ENCODE measurements around the gene RASA3. TPM values are rescaled to one million over a fixed set of nuclear protein-coding genes. Genes with fewer than 3 reads are reported as not detected.
A peak's percentile ranks its signal among the peaks of the same experiment; 100 is the strongest.
"Not testable (repeated sequence)": the region's sequence is repeated elsewhere in the genome, so short reads cannot be mapped to it uniquely, and the experiment has no call there.

Gene RASA3
- polyA plus RNA-seq, 1 donor from 2014 or later: 52.8 TPM

DNA sequence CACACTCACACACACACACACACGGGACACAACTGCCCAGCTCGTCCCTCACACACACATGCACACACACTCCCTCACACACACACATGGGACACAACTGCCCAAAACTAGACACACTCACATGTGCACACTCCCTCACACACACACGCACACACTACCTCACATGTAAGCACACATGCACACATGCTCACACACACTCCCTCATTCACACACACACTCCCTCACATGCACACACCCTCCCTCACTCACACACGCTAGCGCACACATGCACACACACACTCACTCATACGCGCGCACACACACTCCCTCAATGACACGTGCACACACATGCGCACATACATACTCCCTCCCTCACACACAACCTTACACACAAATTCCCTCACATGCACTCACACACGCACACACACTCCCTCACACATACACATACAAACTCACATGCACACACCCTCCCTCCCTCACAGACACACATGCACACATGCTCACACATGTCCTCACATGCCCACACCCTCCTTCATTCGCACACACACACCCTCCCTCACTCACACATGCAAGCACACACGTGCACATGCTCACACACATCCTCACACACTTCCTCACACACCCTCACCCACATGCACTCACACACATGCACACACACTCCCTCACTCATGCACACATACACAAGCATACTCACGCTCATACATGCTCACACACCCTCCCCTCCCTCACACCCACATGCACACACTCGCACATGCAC, 9.0 kb upstream of the RASA3 start:
- Mint-ChIP-seq H3K9me3 (no peaks in the 10 kb centered on the region), H3K27ac (no peak overlapping the region), H3K4me3 (no peak overlapping the region), H3K27me3 (peaks cover 3% of the 10 kb centered on the region), H3K4me1 (peaks cover 6 to 20% (median 18%) of the 10 kb centered on the region in 3 donors), H3K36me3 (no peaks in the 10 kb centered on the region)

- peaks cover 2% of the 10 kb centered on the region for H3K27me3 Mint-ChIP-seq
- no peak overlapping the region for H3K4me3 Mint-ChIP-seq
- H3K27ac Mint-ChIP-seq: no peak overlapping the region
- no peaks in the 10 kb centered on the region for H3K36me3 Mint-ChIP-seq
- no peaks in the 10 kb centered on the region for H3K9me3 Mint-ChIP-seq
- peaks cover 4 to 15% (median 14%) of the 10 kb centered on the region in 3 donors for H3K4me1 Mint-ChIP-seq
These were observed 8.5 kb upstream of the RASA3 start for GRCh38 chr13:114140906-114141250.

DNA sequence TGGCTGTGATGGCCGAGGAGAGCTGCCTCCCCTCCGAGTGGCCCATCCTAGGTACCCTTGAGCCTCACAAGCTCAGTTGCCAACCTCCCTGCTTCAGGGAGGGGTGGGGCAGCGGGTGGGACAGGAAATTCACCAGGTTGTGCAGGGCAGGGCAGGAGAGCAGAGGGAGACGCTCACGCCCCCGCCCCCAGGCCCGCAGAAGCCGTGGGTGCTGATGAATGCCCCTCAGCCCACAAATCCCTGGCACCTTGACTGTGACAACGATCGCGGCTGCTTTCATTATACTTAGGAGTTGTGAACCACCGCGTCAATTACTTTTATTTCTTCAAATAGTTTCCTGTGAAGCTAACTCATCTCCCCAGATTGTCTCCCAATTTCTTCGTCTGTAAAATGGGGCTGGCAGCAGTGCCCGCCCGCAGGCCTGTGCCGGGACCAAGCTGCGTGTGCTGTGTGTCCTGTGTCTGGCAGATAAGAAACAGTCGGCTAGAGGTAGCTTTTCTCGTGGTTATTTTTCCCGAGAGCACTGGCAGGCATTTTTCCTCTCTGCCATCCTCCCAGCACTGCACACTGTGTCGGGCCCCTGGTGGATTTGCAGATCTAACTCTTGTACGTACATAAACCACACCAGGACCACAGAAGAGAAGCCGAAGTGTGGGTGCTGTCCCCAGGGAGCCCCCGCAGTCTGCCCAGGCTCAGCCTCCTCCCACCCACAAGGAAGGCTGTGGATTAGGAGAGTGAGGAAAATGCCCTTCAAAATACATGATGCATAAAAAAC, 7.9 kb upstream of the RASA3 start:
- no peaks in the 10 kb centered on the region for H3K27me3 Mint-ChIP-seq
- peaks cover 4 to 10% (median 9%) of the 10 kb centered on the region in 3 donors for H3K4me1 Mint-ChIP-seq
- no peaks in the 10 kb centered on the region for H3K36me3 Mint-ChIP-seq
- no peak overlapping the region for H3K4me3 Mint-ChIP-seq
- no peaks in the 10 kb centered on the region for H3K9me3 Mint-ChIP-seq
- H3K27ac Mint-ChIP-seq: no peak overlapping the region

DNA sequence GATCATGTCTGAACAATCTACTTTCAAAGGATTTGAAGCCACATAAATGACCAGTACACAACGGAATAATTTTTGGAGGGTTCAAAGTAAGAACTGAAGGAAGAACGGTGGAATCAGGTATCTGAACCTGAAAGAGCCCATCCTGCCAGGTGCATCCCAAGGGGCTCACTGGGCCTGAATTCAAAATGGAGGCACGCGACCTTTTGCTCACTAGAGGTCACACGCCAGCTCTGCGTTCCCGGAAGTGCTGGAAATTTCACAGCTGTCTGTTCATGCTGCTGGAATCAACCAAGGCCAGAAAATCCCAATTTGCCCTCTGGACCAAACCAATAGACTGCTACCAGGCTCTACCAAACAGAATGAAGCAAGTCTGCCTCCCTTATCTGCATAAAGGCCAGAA, 4.2 kb upstream of the RASA3 start:
- H3K27ac Mint-ChIP-seq: peak overlapping the region in 1 of 3 donors; percentile 54
- H3K36me3 Mint-ChIP-seq: no peaks in the 10 kb centered on the region
- no peaks in the 10 kb centered on the region for H3K27me3 Mint-ChIP-seq
- peaks cover 10 to 16% (median 14%) of the 10 kb centered on the region in 3 donors for H3K4me1 Mint-ChIP-seq
- H3K4me3 Mint-ChIP-seq: peak overlapping the region in 1 of 4 donors; percentile 39
- peaks cover 0 to 1% (median 0%) of the 10 kb centered on the region in 3 donors for H3K9me3 Mint-ChIP-seq

DNA sequence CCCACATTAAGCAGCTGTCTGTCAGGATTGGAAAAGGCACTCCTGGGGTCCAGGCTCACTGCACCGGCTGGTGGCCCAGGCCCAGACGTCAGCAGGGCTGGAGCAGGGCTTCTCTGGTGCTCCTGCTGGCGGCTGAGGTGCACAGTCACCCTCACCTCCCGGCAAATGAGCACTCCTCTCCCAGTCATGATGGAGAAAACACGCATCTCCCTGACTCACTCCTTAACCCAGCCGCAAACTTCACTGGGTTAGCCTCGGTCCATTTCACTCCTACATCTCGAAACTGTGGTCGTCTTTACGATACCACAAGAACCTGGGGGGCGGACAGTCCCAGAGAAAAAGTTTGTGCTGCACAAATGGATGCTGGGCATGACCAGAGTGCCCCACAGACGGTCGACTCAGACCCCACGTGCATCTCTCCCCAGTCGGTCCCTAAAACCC, 3.3 kb upstream of the RASA3 start:
- Mint-ChIP-seq H3K27me3 (no peaks in the 10 kb centered on the region), H3K27ac (peak overlapping the region in 2 of 3 donors; percentile 1 to 31), H3K9me3 (peaks cover 0 to 1% (median 0%) of the 10 kb centered on the region in 3 donors), H3K4me3 (peak overlapping the region in 1 of 4 donors; percentile 39), H3K4me1 (peaks cover 14 to 19% (median 14%) of the 10 kb centered on the region in 3 donors), H3K36me3 (no peaks in the 10 kb centered on the region)

DNA sequence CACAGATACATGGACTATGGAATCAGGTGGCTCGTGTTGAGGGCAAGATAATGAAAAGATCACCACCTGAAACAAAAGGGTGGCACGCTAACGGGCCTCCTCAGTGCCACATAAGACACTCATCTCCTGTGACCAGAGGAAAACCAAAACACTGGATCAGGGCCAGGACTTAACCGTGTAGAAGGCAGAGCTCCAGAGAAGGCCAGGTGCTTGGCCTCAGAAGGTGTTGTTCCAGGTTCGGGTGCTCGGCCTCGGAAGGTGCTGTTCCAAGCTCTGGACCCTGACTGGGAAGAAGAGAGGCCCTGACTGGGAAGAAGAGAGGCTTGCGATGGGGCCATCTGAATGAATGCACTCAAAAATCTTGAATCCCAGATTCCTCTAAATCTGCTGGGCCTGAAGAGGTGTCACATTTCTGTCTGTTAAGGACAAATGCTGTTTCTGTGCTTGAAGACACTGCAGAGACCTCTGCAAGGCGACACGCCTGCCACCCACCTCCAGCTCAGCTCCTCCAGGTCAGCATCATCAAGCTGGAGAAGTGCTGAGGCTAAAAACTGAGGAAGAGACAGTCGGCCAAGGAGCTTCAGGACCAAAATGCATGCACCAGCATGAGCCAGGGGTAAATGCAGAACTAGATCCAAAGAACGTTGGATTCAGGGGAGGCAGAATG, 2.7 kb upstream of the RASA3 start:
- Mint-ChIP-seq H3K27ac (peak overlapping the region in 2 of 3 donors; percentile 1 to 67), H3K36me3 (no peaks in the 10 kb centered on the region), H3K27me3 (no peaks in the 10 kb centered on the region), H3K9me3 (peaks cover 0 to 1% (median 0%) of the 10 kb centered on the region in 3 donors), H3K4me1 (peaks cover 14 to 24% (median 15%) of the 10 kb centered on the region in 3 donors), H3K4me3 (peak overlapping the region in 2 of 4 donors; percentile 39)

DNA sequence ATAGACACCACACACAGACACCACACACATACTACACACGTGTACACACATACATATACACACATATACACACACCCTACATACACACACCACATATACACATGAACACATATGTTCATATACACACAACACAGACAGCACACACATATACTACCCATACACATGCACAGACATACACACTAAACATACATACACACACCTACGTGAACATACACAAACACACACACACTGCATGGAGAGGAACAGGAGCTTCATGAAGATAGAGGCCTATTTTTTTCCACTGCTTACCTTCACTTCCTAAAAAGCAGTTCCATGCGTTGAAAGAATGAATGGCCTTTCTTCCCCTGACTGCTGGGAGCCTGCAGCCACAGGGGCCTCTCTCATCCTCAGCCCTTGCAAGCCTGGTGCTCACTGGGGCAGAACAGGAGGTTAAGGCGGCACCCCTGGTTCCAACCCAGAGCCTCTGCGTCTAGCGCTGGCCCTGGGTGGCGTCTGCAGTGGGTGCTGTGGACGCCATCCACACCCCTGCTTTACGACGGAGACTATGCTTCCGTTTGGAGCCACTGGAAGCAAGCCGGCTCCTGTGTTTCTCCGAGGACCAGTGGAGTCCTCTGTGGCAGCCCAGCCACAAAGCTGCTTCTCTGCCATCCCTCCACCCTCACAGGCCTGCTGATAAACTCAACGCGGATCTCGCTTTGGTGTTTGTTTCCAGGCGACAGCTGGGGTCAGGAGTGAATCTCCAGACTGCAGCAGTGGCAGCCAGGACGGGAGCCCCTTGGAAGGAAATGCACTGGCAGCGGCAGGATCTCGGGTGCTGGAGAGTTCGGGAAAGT, 1.9 kb upstream of the RASA3 start:
- Mint-ChIP-seq H3K4me3 (peak overlapping the region; percentile 58 to 76 (median 74)), H3K27ac (peak overlapping the region in 2 of 3 donors; percentile 2 to 67), H3K36me3 (no peaks in the 10 kb centered on the region), H3K4me1 (peaks cover 20 to 31% (median 20%) of the 10 kb centered on the region in 3 donors), H3K27me3 (no peaks in the 10 kb centered on the region), H3K9me3 (peaks cover 0 to 1% (median 0%) of the 10 kb centered on the region in 3 donors)

DNA sequence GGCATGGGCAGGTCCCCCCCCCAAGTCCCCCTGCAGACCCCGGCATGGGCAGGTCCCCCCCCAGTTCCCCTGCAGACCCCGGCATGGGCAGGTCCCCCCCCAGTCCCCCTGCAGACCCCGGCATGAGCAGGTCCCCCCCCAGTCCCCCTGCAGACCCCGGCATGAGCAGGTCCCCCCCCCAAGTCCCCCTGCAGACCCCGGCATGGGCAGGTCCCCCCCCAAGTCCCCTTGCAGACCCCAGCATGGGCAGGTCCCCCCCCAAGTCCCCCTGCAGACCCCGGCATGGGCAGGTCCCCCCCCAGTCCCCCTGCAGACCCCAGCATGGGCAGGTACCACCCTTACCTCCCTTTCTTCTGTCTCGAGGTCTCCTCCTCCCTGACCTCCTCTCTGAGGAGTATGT, 1.1 kb upstream of the RASA3 start:
- H3K4me1 Mint-ChIP-seq: peaks cover 26 to 38% (median 26%) of the 10 kb centered on the region in 3 donors
- H3K27ac Mint-ChIP-seq: peak overlapping the region in 1 of 3 donors; percentile 2
- H3K27me3 Mint-ChIP-seq, H3K36me3 Mint-ChIP-seq, H3K9me3 Mint-ChIP-seq: not testable (repeated sequence)
- H3K4me3 Mint-ChIP-seq: peak overlapping the region; percentile 58 to 76 (median 74)

DNA sequence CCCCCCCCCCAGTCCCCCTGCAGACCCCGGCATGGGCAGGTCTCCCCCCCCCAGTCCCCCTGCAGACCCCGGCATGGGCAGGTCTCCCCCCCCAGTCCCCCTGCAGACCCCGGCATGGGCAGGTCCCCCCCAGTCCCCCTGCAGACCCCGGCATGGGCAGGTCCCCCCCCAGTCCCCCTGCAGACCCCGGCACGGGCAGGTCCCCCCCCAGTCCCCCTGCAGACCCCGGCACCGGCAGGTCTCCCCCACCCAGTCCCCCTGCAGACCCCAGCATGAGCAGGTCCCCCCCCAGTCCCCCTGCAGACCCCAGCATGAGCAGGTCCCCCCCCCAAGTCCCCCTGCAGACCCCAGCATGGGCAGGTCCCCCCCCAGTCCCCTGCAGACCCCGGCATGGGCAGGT, 703 bp upstream of the RASA3 start:
- H3K36me3 Mint-ChIP-seq, H3K27ac Mint-ChIP-seq, H3K27me3 Mint-ChIP-seq, H3K9me3 Mint-ChIP-seq, H3K4me3 Mint-ChIP-seq: not testable (repeated sequence)
- peaks cover 26 to 42% (median 28%) of the 10 kb centered on the region in 3 donors for H3K4me1 Mint-ChIP-seq

DNA sequence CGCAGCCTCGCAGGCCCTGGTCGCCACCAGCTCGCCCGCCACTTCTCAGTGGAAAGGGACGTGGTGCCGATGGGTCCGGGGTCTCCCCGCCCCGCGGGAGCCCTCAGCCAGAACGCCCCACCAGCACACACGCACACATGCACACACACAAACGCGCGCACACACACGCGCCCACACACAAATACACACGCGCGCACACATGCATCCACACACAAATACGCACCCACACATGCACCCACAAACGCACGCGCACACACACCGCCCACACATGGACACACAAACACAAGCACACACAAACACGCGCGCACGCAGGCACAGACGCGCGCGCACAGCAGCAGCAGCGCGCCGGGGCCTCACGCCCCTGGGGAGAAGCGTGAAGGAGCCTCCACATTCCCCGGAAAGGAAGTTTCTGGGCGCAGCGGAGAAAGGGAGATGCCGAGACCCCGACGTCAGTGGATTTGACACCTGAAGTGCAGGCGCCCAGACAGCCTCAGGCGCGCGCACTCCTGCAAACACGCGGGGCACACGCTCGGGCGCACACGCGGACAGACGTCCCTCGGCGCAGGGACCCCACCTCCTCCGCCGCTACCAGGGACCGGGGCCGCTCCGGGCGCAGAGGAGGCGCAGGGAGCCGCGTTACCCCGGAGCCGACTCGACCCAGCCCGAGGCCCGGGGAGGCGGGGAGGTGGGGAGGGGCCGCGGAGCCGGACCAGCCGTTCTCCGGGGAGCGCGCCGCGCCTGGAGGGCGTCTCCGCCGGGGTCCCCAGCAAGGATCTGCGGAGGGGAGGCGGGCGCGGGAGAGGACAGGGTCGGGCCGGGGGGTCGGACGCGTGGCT, 622 bp downstream of the RASA3 start:
- peaks cover 0 to 1% (median 0%) of the 10 kb centered on the region in 3 donors for H3K9me3 Mint-ChIP-seq
- no peaks in the 10 kb centered on the region for H3K36me3 Mint-ChIP-seq
- H3K27ac Mint-ChIP-seq: peak overlapping the region; percentile 84 to 97 (median 93)
- no peaks in the 10 kb centered on the region for H3K27me3 Mint-ChIP-seq
- peak overlapping the region; percentile 81 to 100 (median 98) for H3K4me3 Mint-ChIP-seq
- peaks cover 32 to 55% (median 40%) of the 10 kb centered on the region in 3 donors for H3K4me1 Mint-ChIP-seq

- no peaks in the 10 kb centered on the region for H3K36me3 Mint-ChIP-seq
- H3K4me3 Mint-ChIP-seq: peak overlapping the region; percentile 81 to 100 (median 98)
- H3K27ac Mint-ChIP-seq: peak overlapping the region; percentile 84 to 97 (median 93)
- peaks cover 39 to 63% (median 42%) of the 10 kb centered on the region in 3 donors for H3K4me1 Mint-ChIP-seq
- H3K27me3 Mint-ChIP-seq: no peaks in the 10 kb centered on the region
- peaks cover 0 to 1% (median 0%) of the 10 kb centered on the region in 3 donors for H3K9me3 Mint-ChIP-seq
These were observed 1.4 kb downstream of the RASA3 start for GRCh38 chr13:114130837-114131582.

- Mint-ChIP-seq H3K4me3 (peak overlapping the region; percentile 81 to 100 (median 98)), H3K27me3 (no peaks in the 10 kb centered on the region), H3K4me1 (peaks cover 38 to 63% (median 43%) of the 10 kb centered on the region in 3 donors), H3K36me3 (no peaks in the 10 kb centered on the region), H3K27ac (peak overlapping the region; percentile 84 to 97 (median 93)), H3K9me3 (peaks cover 0 to 1% (median 0%) of the 10 kb centered on the region in 3 donors)
These were observed 2.1 kb downstream of the RASA3 start for GRCh38 chr13:114130131-114130836.
